Osteocyte (in vitro differentiated cells): ENCODE measurements around the gene ANAPC13. TPM values are rescaled to one million over a fixed set of nuclear protein-coding genes. Genes with fewer than 3 reads are reported as not detected.

Experiments
- DNase-seq: peaks from one replicate; pipeline ENCODE4 v3.0.0; 2021; ENCODE audit warnings: mixed read lengths; ENCODE audit not compliant: unreplicated experiment; ENCODE audit errors: extremely low spot score
- H3K27ac Mint-ChIP-seq: one replicate; pipeline ENCODE4 v1.8.0; 2021; ENCODE audit warnings: mild to moderate bottlenecking, mixed read lengths; ENCODE audit not compliant: unreplicated experiment
- H3K27me3 Mint-ChIP-seq: one replicate; pipeline ENCODE4 v1.8.0; 2021; ENCODE audit warnings: mixed read lengths; ENCODE audit not compliant: unreplicated experiment
- H3K36me3 Mint-ChIP-seq: one replicate; pipeline ENCODE4 v1.8.0; 2021; ENCODE audit warnings: mixed read lengths; ENCODE audit not compliant: unreplicated experiment
- H3K4me1 Mint-ChIP-seq: one replicate; pipeline ENCODE4 v1.8.0; 2021; ENCODE audit warnings: mixed read lengths; ENCODE audit not compliant: unreplicated experiment
- H3K4me3 Mint-ChIP-seq: one replicate; pipeline ENCODE4 v1.8.0; 2021; ENCODE audit warnings: mild to moderate bottlenecking, moderate library complexity, mixed read lengths; ENCODE audit not compliant: unreplicated experiment
- H3K9me3 Mint-ChIP-seq: one replicate; pipeline ENCODE4 v1.8.0; 2021; ENCODE audit warnings: mixed read lengths; ENCODE audit not compliant: unreplicated experiment
- total RNA-seq: library from RNA; stranded (reverse); gene quantifications from 2 replicates; pipeline ENCODE4 v1.2.1, GENCODE V29; 2021
- TF ChIP-seq, protein P1 (sequence below): fragments of 200-600 bp; sonication (generic); IDR thresholded peaks from 2 replicates; pipeline ENCODE4 v1.5.0; 2021; ENCODE audit warnings: antibody characterized with exemption, mild to moderate bottlenecking, moderate library complexity

The ANAPC13 gene
- total RNA-seq, 1 donor from 2014 or later, result 89.4 TPM

DNA sequence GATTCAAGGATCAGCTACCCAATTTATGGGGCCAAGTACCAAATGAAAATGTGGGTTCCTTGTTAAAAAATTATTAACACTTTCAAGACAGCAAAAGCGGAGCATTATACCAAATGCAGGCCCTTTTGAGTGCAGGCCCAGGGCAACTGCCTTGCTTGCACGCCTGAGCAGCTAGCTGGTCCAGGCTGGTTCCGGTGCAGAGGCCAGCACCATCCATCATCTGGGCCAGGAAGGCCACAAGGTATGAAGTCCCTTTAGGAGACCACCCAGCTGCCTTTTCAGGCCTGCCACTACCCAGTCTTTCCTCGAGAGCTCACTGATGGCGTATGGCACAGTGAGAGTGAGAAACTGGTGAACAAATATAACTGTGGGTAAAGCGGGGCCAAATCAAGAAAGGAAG lies 13.0 kb downstream of the ANAPC13 start:
- Mint-ChIP-seq H3K4me3 (no peak overlapping the region), H3K9me3 (no peaks in the 10 kb centered on the region), H3K27ac (no peak overlapping the region), H3K4me1 (peaks cover 57% of the 10 kb centered on the region), H3K27me3 (no peaks in the 10 kb centered on the region), H3K36me3 (peaks cover 17% of the 10 kb centered on the region)
- no peak for DNase-seq
- TF ChIP-seq, protein P1, sequence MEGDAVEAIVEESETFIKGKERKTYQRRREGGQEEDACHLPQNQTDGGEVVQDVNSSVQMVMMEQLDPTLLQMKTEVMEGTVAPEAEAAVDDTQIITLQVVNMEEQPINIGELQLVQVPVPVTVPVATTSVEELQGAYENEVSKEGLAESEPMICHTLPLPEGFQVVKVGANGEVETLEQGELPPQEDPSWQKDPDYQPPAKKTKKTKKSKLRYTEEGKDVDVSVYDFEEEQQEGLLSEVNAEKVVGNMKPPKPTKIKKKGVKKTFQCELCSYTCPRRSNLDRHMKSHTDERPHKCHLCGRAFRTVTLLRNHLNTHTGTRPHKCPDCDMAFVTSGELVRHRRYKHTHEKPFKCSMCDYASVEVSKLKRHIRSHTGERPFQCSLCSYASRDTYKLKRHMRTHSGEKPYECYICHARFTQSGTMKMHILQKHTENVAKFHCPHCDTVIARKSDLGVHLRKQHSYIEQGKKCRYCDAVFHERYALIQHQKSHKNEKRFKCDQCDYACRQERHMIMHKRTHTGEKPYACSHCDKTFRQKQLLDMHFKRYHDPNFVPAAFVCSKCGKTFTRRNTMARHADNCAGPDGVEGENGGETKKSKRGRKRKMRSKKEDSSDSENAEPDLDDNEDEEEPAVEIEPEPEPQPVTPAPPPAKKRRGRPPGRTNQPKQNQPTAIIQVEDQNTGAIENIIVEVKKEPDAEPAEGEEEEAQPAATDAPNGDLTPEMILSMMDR, result no peak

DNA sequence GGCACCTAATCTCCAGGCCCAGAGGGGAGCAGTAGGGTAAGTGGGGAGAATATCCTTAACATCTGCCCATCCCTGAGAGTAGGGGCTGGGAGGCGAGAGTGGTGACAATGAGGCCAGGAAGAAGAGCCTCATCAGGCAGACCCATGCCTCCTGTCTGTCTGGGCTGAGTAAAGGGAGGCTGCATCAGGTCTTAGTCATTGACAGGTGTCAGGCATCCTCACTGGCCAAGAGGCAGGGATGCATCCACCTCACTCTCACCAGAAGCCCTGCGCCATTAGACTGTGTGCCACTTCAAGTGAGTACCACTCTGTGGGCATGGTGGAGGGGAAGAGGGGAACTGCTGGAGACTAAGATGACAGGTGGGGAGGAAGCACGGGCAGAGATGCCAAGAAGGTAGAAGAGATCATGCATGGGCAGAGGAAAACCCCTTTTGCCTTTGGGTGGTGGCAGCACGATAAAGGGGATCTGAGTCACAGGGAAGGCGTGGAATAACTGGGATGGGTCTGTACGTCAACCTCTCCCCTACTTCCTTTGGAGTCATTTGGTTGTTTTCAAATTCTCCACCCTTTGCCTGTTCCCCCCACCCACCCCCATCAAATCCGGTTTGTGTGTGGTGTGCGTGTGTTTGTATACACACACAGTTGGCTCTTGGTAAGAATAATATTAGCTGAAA lies 14.1 kb downstream of the ANAPC13 start:
- Mint-ChIP-seq H3K4me3 (no peak overlapping the region), H3K27ac (peak overlapping the region; percentile 72), H3K36me3 (peaks cover 7% of the 10 kb centered on the region), H3K4me1 (peaks cover 56% of the 10 kb centered on the region), H3K27me3 (no peaks in the 10 kb centered on the region), H3K9me3 (no peaks in the 10 kb centered on the region)
- no peak for DNase-seq
- TF ChIP-seq, protein P1, result no peak

DNA sequence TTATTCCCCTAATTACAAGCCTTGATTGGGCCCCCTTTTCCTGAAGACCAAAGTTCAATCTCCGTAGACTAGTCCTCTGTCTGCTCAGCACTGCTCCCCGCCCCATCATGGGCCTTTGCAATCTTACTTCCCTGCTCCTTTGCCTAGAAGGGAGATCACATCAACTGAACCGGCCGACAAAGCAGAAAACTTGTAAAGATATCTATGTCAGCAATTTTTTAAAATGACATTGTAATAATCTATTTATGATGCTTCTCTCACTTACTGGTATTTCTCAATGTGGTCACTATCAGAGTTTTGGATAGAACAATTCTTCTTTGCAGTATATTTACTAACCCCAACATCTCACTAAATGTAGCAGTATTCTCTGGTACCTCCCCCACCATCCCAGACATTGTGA lies 17.3 kb downstream of the ANAPC13 start:
- H3K9me3 Mint-ChIP-seq, result no peaks in the 10 kb centered on the region
- H3K27ac Mint-ChIP-seq, result peak overlapping the region; percentile 65
- TF ChIP-seq, protein P1, result no peak
- H3K4me3 Mint-ChIP-seq, result no peak overlapping the region
- H3K4me1 Mint-ChIP-seq, result peaks cover 68% of the 10 kb centered on the region
- no peak for DNase-seq
- no peaks in the 10 kb centered on the region for H3K36me3 Mint-ChIP-seq
- H3K27me3 Mint-ChIP-seq, result no peaks in the 10 kb centered on the region

DNA sequence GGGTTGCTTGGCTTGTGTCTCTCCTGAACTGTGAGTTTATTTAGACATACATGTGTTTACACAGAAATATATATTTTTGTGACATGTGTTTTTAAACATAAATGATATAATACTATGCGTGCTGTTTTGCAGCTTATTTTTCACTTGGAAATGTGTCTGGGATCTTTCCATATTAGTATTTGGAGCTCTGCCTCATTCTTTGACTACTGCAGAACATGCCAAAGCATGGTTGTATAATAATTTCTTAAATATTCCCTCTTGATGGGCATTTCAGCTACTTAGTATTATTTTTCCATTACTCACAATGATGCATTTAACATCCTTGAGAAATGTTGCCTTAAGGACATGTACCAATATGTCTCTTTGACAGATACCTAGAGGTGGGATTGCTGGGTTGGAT lies 19.5 kb downstream of the ANAPC13 start:
- no peaks in the 10 kb centered on the region for H3K9me3 Mint-ChIP-seq
- peaks cover 79% of the 10 kb centered on the region for H3K4me1 Mint-ChIP-seq
- H3K36me3 Mint-ChIP-seq, result no peaks in the 10 kb centered on the region
- DNase-seq, result no peak
- no peaks in the 10 kb centered on the region for H3K27me3 Mint-ChIP-seq
- no peak overlapping the region for H3K4me3 Mint-ChIP-seq
- H3K27ac Mint-ChIP-seq, result peak overlapping the region; percentile 78
- TF ChIP-seq, protein P1, result no peak

DNA sequence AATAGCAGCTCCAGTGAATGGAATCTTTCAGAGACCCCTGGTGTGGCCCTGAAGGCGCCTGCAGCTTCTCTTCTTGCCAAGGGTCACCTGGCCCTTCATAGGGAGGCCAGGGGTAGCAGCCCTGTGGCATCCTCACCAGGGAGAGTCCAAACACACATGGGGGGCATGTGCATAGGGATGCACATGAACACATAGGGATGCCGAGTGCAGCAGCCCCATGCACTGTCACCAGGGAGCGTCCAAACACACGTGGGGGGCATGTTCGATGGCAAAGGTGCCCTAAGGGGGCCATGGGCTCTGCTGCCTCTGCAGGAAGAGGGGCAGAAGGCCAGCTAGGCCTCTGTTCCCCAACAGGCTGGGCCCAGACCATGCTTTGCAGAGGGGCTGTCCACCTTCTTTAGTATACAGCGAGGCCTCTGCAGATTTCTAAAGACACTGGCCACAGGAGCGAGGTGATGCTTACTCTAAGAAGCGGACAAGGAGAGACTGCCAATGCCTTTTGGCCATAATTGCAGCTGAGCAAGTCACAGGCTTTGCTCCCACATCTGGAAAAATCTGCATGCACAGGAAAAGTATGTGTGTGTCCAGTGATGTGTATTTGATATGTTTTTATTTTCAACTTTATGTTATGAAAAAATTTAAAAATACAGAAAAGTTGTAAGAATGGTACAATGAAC lies 21.0 kb downstream of the ANAPC13 start:
- peak; percentile 82 for DNase-seq
- Mint-ChIP-seq H3K4me1 (peaks cover 78% of the 10 kb centered on the region), H3K4me3 (peak overlapping the region; percentile 27)

More for the DNA sequence above, 21.0 kb downstream of the ANAPC13 start:
- peak overlapping the region; percentile 95 for H3K27ac Mint-ChIP-seq
- TF ChIP-seq, protein P1, result peak; percentile 15
- no peaks in the 10 kb centered on the region for H3K36me3 Mint-ChIP-seq
- H3K27me3 Mint-ChIP-seq, result no peaks in the 10 kb centered on the region
- no peaks in the 10 kb centered on the region for H3K9me3 Mint-ChIP-seq
